Thyroid gland (tissue), 4 donors: Measurements from ENCODE around the gene IFI16.

Experiments used
- CTCF ChIP-seq, 6 experiments: fragments of 200-600 bp in 3 of 6; fragments of 450-650 bp in 3 of 6; sonication (generic) in 3 of 6; IDR thresholded peaks; one replicate each; pipeline ENCODE4 v1.5.1; 2016 to 2019; ENCODE audit warnings: antibody characterized with exemption in 6 of 6, mild to moderate bottlenecking in 2 of 6, inconsistent platforms in 1 of 6, moderate library complexity in 1 of 6
- POLR2A ChIP-seq, 2 donors: fragments of 450-650 bp; IDR thresholded peaks; one replicate each; pipeline ENCODE4 v1.6.1; 2017; ENCODE audit warnings: antibody characterized with exemption in 2 of 2, mild to moderate bottlenecking in 2 of 2, moderate library complexity in 1 of 2

- TF ChIP-seq CTCF (IDR thresholded peaks at IDR 0.05) (no peak), POLR2A (IDR thresholded peaks at IDR 0.05) (no peak)
Observed at GRCh38 chr1:159088546-159089183, 79.0 kb downstream of the IFI16 start.
